ENCODE data around the gene ZNF831.

Gene ZNF831

GRCh38 chr20:59163631-59164530, at the start of gene ZNF831:
TSS of gene ZNF831 (plus strand) at chr20:59163821. CDS start at chr20:59191020, 27,199 bp downstream.
- no peak for DNase-seq (ENCODE audit: extremely low read depth, low read depth)
- TF ChIP-seq CTCF (IDR thresholded peaks at IDR 0.05; ENCODE audit: low read depth, low read length): no peak

- TF ChIP-seq CTCF (IDR thresholded peaks at IDR 0.05; ENCODE audit: low read depth, low read length): no peak
- DNase-seq (ENCODE audit: extremely low read depth, low read depth): no peak
Measured at GRCh38 chr20:59117526-59117925, 46.1 kb upstream of the ZNF831 start.

- TF ChIP-seq CTCF (IDR thresholded peaks at IDR 0.05; ENCODE audit: low read depth, low read length): no peak
- no peak for DNase-seq (ENCODE audit: extremely low read depth, low read depth)
Measured at GRCh38 chr20:59118855-59119254, 44.8 kb upstream of the ZNF831 start.

- no peak for DNase-seq (ENCODE audit: extremely low read depth, low read depth)
- no peak for TF ChIP-seq CTCF (IDR thresholded peaks at IDR 0.05; ENCODE audit: low read depth, low read length)
Measured at GRCh38 chr20:59120491-59120890, 43.1 kb upstream of the ZNF831 start.

GRCh38 chr20:59120919-59121318, 42.7 kb upstream of the ZNF831 start:
- no peak for DNase-seq (ENCODE audit: extremely low read depth, low read depth)
- no peak for TF ChIP-seq CTCF (IDR thresholded peaks at IDR 0.05; ENCODE audit: low read depth, low read length)

GRCh38 chr20:59121714-59122565, 41.7 kb upstream of the ZNF831 start:
- TF ChIP-seq CTCF (IDR thresholded peaks at IDR 0.05; ENCODE audit: low read depth, low read length): no peak
- DNase-seq (ENCODE audit: extremely low read depth, low read depth): no peak

GRCh38 chr20:59122566-59122919, 41.1 kb upstream of the ZNF831 start:
- no peak for TF ChIP-seq CTCF (IDR thresholded peaks at IDR 0.05; ENCODE audit: low read depth, low read length)
- DNase-seq (ENCODE audit: extremely low read depth, low read depth): no peak

Data from AG09319 (cell line).